BE2C (cell line): ENCODE data around the gene IGSF21.

Source experiments
- DNase-seq: peaks from one replicate; pipeline ENCODE4 v3.0.0-alpha.2; 2020
- H3K27me3 ChIP-seq: fragments of 250-450 bp; sonication (Bioruptor Pico); 2 replicates; pipeline ENCODE4 v1.5.1; 2020; ENCODE audit warnings: mild to moderate bottlenecking
- H3K36me3 ChIP-seq: fragments of 250-450 bp; sonication (Bioruptor Pico); 2 replicates; pipeline ENCODE4 v1.5.1; 2020; ENCODE audit warnings: mild to moderate bottlenecking
- H3K4me1 ChIP-seq: fragments of 250-450 bp; sonication (Bioruptor Pico); 2 replicates; pipeline ENCODE4 v1.5.1; 2020
- H3K4me3 ChIP-seq: 2 replicates; pipeline ENCODE4 v1.5.1; 2011; ENCODE audit warnings: low read depth, low read length
- H3K9me3 ChIP-seq: fragments of 250-450 bp; sonication (Bioruptor Pico); 2 replicates; pipeline ENCODE4 v1.5.1; 2020
- CTCF ChIP-seq: IDR thresholded peaks from 2 replicates; pipeline ENCODE4 v1.5.1; 2012; ENCODE audit warnings: mild to moderate bottlenecking, low read depth, low read length

Gene IGSF21

GRCh38 chr1:18332576-18332975 is 225.0 kb downstream of the IGSF21 start:
- Histone ChIP-seq H3K27me3 (no peaks in the 10 kb centered on the region), H3K9me3 (no peaks in the 10 kb centered on the region), H3K36me3 (no peaks in the 10 kb centered on the region), H3K4me3 (no peak overlapping the region), H3K4me1 (no peaks in the 10 kb centered on the region)
- TF ChIP-seq CTCF = no peak
- no peak for DNase-seq

- DNase-seq = no peak
- TF ChIP-seq CTCF = no peak
- Histone ChIP-seq H3K4me3 (no peak overlapping the region), H3K9me3 (no peaks in the 10 kb centered on the region), H3K4me1 (no peaks in the 10 kb centered on the region), H3K27me3 (no peaks in the 10 kb centered on the region), H3K36me3 (no peaks in the 10 kb centered on the region)
Measured at GRCh38 chr1:18333220-18333619, 225.6 kb downstream of the IGSF21 start.

GRCh38 chr1:18336801-18337200 is 229.2 kb downstream of the IGSF21 start:
- Histone ChIP-seq H3K4me1 (no peaks in the 10 kb centered on the region), H3K27me3 (no peaks in the 10 kb centered on the region), H3K9me3 (no peaks in the 10 kb centered on the region), H3K4me3 (no peak overlapping the region), H3K36me3 (no peaks in the 10 kb centered on the region)
- DNase-seq = no peak
- no peak for TF ChIP-seq CTCF

GRCh38 chr1:18337757-18338156 is 230.2 kb downstream of the IGSF21 start:
- no peaks in the 10 kb centered on the region for H3K36me3 ChIP-seq
- no peaks in the 10 kb centered on the region for H3K9me3 ChIP-seq
- no peak for DNase-seq
- no peaks in the 10 kb centered on the region for H3K4me1 ChIP-seq
- no peak for TF ChIP-seq CTCF
- H3K27me3 ChIP-seq = no peaks in the 10 kb centered on the region
- no peak overlapping the region for H3K4me3 ChIP-seq

- Histone ChIP-seq H3K27me3 (no peaks in the 10 kb centered on the region), H3K36me3 (no peaks in the 10 kb centered on the region), H3K4me3 (no peak overlapping the region), H3K4me1 (peaks cover 1% of the 10 kb centered on the region), H3K9me3 (no peaks in the 10 kb centered on the region)
- DNase-seq = no peak
- TF ChIP-seq CTCF = no peak
Measured at GRCh38 chr1:18339161-18339560, 231.6 kb downstream of the IGSF21 start.

GRCh38 chr1:18340158-18340764 is 232.7 kb downstream of the IGSF21 start:
- H3K4me3 ChIP-seq = no peak overlapping the region
- H3K9me3 ChIP-seq = no peaks in the 10 kb centered on the region
- H3K27me3 ChIP-seq = no peaks in the 10 kb centered on the region
- TF ChIP-seq CTCF = no peak
- peaks cover 6% of the 10 kb centered on the region for H3K4me1 ChIP-seq
- no peak for DNase-seq
- no peaks in the 10 kb centered on the region for H3K36me3 ChIP-seq
